KMS-11 (cell line): Measurements from ENCODE around the gene RELB.

ENCODE experiments used
- H2AFZ ChIP-seq: fragments of 200-600 bp; sonication (generic); 2 replicates; pipeline ENCODE4 v1.6.1; 2016; ENCODE audit warnings: antibody characterized with exemption, mixed run types, low read depth
- H3K27ac ChIP-seq: fragments of 200-600 bp; sonication (generic); 2 replicates; pipeline ENCODE4 v1.6.1; 2016; ENCODE audit warnings: mild to moderate bottlenecking, mixed run types
- H3K27me3 ChIP-seq: fragments of 200-600 bp; sonication (generic); 2 replicates; pipeline ENCODE4 v1.6.1; 2017; ENCODE audit warnings: mild to moderate bottlenecking, low read depth, mixed run types, moderate library complexity; ENCODE audit not compliant: insufficient read depth
- H3K36me3 ChIP-seq: fragments of 200-600 bp; sonication (generic); 2 replicates; pipeline ENCODE4 v1.6.1; 2017; ENCODE audit warnings: mild to moderate bottlenecking, mixed run types; ENCODE audit not compliant: insufficient read depth
- H3K4me1 ChIP-seq: fragments of 200-600 bp; sonication (generic); 2 replicates; pipeline ENCODE4 v1.6.1; 2016; ENCODE audit warnings: mild to moderate bottlenecking, low read depth, mixed run types; ENCODE audit not compliant: poor library complexity, severe bottlenecking
- H3K4me2 ChIP-seq: fragments of 200-600 bp; sonication (generic); 2 replicates; pipeline ENCODE4 v1.7.0; 2016; ENCODE audit warnings: mild to moderate bottlenecking, mixed run types
- H3K4me3 ChIP-seq: fragments of 200-600 bp; sonication (generic); IDR thresholded peaks from 2 replicates; pipeline ENCODE4 v1.6.1; 2017; ENCODE audit warnings: low read depth, low read length, mixed read lengths; ENCODE audit not compliant: insufficient read depth
- H3K79me2 ChIP-seq: fragments of 200-600 bp; sonication (generic); 2 replicates; pipeline ENCODE4 v1.6.1; 2016; ENCODE audit warnings: low read depth, mixed run types; ENCODE audit not compliant: insufficient read depth
- H3K9ac ChIP-seq: fragments of 200-600 bp; sonication (generic); 2 replicates; pipeline ENCODE4 v1.6.1; 2016; ENCODE audit warnings: mild to moderate bottlenecking, mixed run types
- H4K20me1 ChIP-seq: fragments of 200-600 bp; sonication (generic); 2 replicates; pipeline ENCODE4 v1.6.1; 2016; ENCODE audit warnings: mild to moderate bottlenecking, mixed run types; ENCODE audit not compliant: insufficient read depth
- CTCF ChIP-seq: fragments of 200-600 bp; sonication (generic); conservative IDR thresholded peaks from 2 replicates; pipeline ENCODE4 v1.6.1; 2017; ENCODE audit warnings: low read depth, mild to moderate bottlenecking, antibody characterized with exemption, low read length, moderate library complexity, mixed read lengths

Gene RELB

DNA sequence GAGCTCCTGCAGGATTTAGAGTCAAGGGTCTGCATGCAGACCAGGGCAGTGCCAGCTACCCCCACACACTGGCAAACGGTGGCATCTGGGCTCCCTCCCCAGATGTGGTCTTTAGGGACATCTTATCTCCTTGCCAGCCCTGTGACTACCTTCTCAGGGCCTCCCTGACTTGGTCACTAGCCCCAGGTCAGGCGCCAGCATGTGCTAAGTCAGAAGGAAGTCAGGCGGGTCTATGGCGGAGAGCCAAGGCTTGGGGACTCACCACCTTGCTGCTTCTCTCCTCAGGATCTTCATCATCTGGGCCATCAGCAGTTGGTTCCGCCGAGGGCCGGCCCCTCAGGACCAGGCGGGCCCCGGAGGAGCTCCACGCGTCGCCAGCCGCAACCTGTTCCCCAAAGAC, 28.5 kb upstream of the RELB start:
- H3K27me3 ChIP-seq = no peaks in the 10 kb centered on the region
- peaks cover 5% of the 10 kb centered on the region; the same call in 1 of the 2 replicates for H3K79me2 ChIP-seq
- no peaks in the 10 kb centered on the region for H4K20me1 ChIP-seq
- no peak overlapping the region for H3K9ac ChIP-seq
- no peak overlapping the region for H3K4me2 ChIP-seq
- TF ChIP-seq CTCF = no peak
- no peaks in the 10 kb centered on the region for H3K4me1 ChIP-seq
- H3K4me3 ChIP-seq = no peak overlapping the region
- H2AFZ ChIP-seq = no peak overlapping the region
- no peak overlapping the region for H3K27ac ChIP-seq
- peaks cover 5% of the 10 kb centered on the region; the same call in 1 of the 2 replicates for H3K36me3 ChIP-seq

- no peak for TF ChIP-seq CTCF
- Histone ChIP-seq H3K36me3 (peaks cover 5% of the 10 kb centered on the region; the same call in 1 of the 2 replicates), H3K4me2 (no peak overlapping the region), H3K4me3 (no peak overlapping the region), H3K79me2 (peaks cover 5% of the 10 kb centered on the region; the same call in 1 of the 2 replicates), H3K4me1 (no peaks in the 10 kb centered on the region), H2AFZ (no peak overlapping the region), H4K20me1 (no peaks in the 10 kb centered on the region), H3K27ac (no peak overlapping the region), H3K9ac (no peak overlapping the region), H3K27me3 (no peaks in the 10 kb centered on the region)
Observed at GRCh38 chr19:44973982-44974735, 27.1 kb upstream of the RELB start.

DNA sequence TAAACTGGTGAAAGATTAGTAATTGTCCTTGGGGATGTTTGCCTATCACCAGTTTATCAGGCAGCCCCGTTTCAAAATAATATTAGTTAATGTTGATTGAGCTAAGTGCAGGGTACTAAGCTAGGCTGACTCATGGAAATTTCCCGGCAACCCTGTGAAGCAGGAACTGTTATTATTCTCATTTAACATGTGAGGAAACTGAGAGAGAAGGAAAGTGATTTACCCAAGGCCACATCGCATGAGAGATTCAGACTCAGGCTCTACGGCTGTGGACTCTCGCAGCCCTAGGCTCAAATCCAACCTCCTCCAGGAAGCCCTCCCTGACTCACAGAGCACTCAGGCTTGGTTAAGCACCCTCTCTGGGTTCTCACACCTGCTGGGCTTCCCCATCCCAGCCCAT, 26.4 kb upstream of the RELB start:
- Histone ChIP-seq H3K4me2 (no peak overlapping the region), H3K36me3 (peaks cover 5% of the 10 kb centered on the region; the same call in 1 of the 2 replicates), H3K4me1 (no peaks in the 10 kb centered on the region), H2AFZ (no peak overlapping the region), H3K4me3 (no peak overlapping the region), H3K79me2 (peaks cover 5% of the 10 kb centered on the region; the same call in 1 of the 2 replicates), H3K9ac (no peak overlapping the region), H3K27me3 (no peaks in the 10 kb centered on the region), H3K27ac (no peak overlapping the region), H4K20me1 (no peaks in the 10 kb centered on the region)
- TF ChIP-seq CTCF = no peak

- TF ChIP-seq CTCF = no peak
- H3K79me2 ChIP-seq = peaks cover 3% of the 10 kb centered on the region; the same call in 1 of the 2 replicates
- peaks cover 5% of the 10 kb centered on the region; the same call in 1 of the 2 replicates for H3K36me3 ChIP-seq
- no peak overlapping the region for H3K27ac ChIP-seq
- H3K27me3 ChIP-seq = no peaks in the 10 kb centered on the region
- no peak overlapping the region for H3K4me3 ChIP-seq
- no peaks in the 10 kb centered on the region for H4K20me1 ChIP-seq
- H2AFZ ChIP-seq = no peak overlapping the region
- no peaks in the 10 kb centered on the region for H3K4me1 ChIP-seq
- H3K4me2 ChIP-seq = no peak overlapping the region
- no peak overlapping the region for H3K9ac ChIP-seq
Observed at GRCh38 chr19:44975444-44975843, 25.8 kb upstream of the RELB start.
